Hair follicle dermal papilla cell (primary cell): ENCODE data around the gene CILP. TPM values are rescaled to one million over a fixed set of nuclear protein-coding genes. Genes with fewer than 3 reads are reported as not detected.

Source experiments
- small RNA-seq: library from RNA; depleted of rRNA; stranded (forward); fragments of <200 nt; gene quantifications from one replicate; pipeline ENCODE3, GENCODE V24; 2012
- total RNA-seq: library from RNA; depleted of rRNA; stranded (reverse); fragments of >200 nt; gene quantifications from 2 replicates; pipeline ENCODE4 v1.2.3, GENCODE V29; 2012

Gene CILP
- total RNA-seq = 0.73 and 2.8 TPM in 2 replicates

DNA sequence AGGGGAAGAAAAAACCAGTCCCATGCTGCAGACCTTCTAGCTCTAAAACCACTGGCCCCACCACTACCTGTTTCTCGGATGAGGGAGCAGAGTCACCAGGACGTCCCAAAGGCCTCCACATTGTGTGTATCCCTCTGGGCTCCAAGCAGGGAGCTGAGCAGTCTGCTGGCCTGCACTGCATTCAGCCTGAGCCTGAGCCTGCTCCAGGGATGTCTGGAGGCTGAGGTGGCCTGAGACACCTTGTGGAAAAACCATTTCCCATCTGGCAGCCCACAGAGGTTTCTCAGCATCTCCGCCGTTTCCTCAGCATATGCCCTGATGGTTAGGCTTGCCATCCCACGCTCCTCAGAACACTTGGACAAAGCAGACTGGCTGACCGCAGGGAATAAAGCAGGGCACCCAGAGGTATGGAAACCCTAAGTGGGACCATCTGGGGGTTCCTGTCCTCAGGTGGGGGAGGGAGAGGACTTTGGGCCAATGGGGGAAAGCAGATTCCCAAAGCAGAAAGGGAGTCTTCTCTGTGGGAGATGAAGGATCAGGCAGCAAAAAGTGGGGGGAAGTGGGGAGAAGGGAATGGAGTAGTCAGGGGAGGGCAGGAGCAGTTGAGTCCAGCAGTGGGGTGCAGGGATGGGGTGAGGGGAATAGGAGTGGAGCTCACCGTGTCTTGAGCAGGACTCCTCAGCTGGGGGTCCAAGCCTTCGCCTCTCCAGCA lies at the start of gene CILP:
TSS of gene CILP (minus strand) at position 704 of the 712 bp plus-strand sequence. CDS start 1,718 bp downstream, outside the sequence.

DNA sequence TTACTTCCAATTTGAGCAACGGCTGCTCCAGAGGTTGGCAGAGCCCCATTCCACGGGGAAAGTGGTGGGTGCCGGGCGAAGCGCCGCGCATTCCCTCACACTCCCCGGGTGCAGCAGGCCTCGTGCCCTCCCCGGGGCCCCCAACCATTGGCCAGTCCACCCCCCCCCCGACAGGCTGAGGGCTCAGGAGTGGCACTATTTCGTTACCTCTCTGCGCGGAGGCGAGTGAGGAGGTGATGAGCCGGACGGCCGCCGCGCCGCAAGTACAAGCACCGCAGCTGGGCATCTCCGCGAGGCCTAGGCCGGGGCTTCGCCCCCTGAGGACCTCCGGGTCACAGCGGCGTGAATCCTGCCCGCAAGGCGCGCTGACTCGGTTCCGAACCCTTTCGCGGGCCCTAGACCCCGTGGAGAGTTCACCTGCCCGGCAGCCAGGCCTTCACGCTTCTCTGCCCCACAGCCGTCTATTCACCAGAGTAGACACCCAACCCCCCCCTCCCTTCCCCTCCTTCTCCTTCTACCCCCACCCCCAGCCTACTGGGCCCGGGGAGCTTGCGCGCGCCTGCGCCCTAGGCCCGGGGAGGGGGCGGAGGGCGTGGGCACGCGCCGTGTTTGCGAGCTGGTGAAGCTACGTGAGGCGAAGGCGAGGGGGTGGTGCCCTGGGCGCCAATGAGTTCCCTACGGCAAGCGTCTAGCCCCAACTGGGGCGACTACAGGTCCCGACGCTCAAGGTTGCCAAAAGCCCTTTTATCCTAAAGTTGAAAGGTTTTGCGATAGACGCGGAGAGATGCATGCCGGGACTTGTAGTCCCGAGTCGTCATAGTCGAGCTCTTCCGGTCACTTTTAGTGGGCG lies 26.2 kb downstream of the CILP start, which contains the start of gene CLPX:
TSS of gene CLPX (minus strand) at position 475 of the 850 bp plus-strand sequence. CDS start at position 286, 189 bp downstream.

Small RNAs within 50 kb of the gene (small RNA-seq; reads per million reads assigned to genes)
- gene AC068213.1 (not detected), gene RNU6-686P (not detected)

Other genes starting within 250 kb of the CILP start
- gene SPG21, start 221.6 kb downstream of the CILP start, total RNA-seq = 92.3 and 103 TPM in 2 replicates
- 21.5 and 24.3 TPM in 2 replicates for gene MTFMT, start 181.8 kb downstream of the CILP start, total RNA-seq
- not detected in 2 replicates for gene SLC51B, start 166.1 kb downstream of the CILP start, total RNA-seq
- gene RASL12, start 143.5 kb downstream of the CILP start, total RNA-seq = 8.3 and 10.2 TPM in 2 replicates
- not detected in 2 replicates for gene KBTBD13, start 134.7 kb downstream of the CILP start, total RNA-seq
- 1.9 and 2.2 TPM in 2 replicates for gene UBAP1L, start 96.3 kb downstream of the CILP start, total RNA-seq
- gene PDCD7, start 77.7 kb downstream of the CILP start, total RNA-seq = 18.8 and 19.7 TPM in 2 replicates
- 35.6 and 44.8 TPM in 2 replicates for gene CLPX, start 26.1 kb downstream of the CILP start, total RNA-seq
- gene PARP16, start 75.4 kb upstream of the CILP start, total RNA-seq = 5.4 and 6.3 TPM in 2 replicates
- gene RNU5A-1, start 84.6 kb upstream of the CILP start, total RNA-seq = not detected in 2 replicates
- not detected in 2 replicates for gene RNU5B-1, start 93.2 kb upstream of the CILP start, total RNA-seq
- under 0.01 and 0.16 TPM in 2 replicates for gene IGDCC3, start 166.5 kb upstream of the CILP start, total RNA-seq
- 37.2 and 52.6 TPM in 2 replicates for gene IGDCC4, start 211.5 kb upstream of the CILP start, total RNA-seq